ENCODE data around the gene SLC12A8.

SLC12A8 gene

GRCh38 chr3:125213946-125214542 lies 1.5 kb upstream of the SLC12A8 start:
- DNase-seq, result no peak

DNA sequence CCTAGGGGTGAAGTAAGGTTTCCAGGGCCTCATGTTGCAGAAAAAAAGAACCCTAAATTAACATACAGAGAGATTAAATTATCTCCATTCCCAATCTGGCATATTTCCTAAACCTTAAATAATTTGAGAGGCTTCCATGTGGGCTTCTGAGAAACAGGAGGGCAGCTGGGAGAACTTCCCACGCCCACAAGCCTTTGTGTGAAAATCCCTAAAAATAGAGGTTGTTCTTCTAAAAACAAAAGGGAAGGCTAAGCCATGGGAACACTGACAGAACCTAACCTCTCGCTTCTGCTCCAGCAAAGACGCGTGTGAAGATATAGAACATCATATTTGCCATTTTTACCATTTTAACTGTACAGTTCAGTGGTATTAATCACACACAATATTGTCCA lies 812 bp upstream of the SLC12A8 start:
- no peak for DNase-seq

DNA sequence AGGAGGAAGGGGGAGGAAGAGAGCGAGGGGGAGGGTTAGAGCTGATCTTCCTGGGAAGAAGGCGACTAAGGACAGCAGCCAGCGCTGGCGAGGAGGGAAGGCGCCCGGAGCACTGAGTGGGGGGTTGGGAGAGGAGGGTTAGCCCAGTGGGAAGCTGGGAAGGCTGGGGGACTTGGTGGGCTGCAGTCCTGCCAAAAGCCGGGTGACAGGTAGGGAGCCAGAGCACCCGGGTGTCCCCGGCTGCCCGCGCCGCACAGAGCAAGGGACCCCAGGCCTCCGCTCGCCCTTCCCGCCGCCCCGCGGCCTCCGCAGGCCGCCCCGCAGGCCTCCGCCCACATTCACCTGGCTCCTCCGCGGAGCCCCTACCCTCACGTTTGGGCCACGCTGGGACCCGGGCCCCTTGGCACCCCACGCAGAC lies 448 bp downstream of the SLC12A8 start:
- no peak for DNase-seq

GRCh38 chr3:125211523-125212090 lies 941 bp downstream of the SLC12A8 start:
- no peak for DNase-seq

DNA sequence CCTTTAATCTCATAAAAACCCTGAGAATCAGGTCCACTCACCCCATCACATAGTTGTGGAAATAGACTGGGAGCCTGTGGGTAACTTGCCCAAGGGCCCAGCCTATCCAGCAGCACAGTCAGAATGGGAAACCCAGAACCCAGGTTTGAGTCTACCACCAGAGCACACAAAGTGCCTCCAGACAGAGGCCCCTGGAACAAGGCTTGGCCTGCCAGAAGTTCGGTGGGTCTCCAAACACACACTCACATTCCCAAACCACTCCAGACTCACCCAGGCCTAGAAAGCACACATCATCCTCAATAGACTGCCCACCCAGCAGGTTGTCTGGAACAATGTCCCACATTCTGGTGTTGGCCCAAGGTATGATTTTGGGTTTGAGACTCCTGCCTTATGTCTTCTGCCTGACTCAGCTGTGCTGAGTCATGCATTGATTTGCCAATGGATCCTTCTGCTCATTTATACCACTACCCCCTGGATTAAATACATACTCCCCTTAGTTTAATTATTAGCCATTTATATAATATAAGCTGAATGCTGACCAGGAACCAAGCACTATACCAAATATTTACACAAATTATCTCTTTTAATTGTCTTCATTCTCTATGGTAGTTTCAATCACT lies 4.5 kb downstream of the SLC12A8 start:
- no peak for DNase-seq

DNA sequence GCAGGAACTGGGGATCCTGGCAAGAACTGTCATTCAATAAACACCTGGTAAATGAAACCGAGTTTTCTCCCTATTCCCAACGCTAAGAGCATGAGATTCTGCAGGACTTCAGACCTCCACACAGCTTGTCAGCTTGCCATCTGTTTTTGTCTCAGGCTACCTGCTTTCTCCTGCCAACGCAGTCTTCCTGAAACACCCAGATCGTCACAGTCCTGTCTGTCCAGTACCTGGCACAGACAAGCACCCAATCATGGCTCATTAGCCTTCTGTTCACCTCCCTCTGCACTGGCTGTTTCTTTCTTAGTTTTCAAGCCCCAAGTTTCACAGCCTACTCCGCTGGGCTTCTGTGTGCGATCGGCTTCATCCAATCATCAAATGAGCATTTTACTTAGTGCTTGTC lies 5.0 kb downstream of the SLC12A8 start:
- DNase-seq, result no peak

DNA sequence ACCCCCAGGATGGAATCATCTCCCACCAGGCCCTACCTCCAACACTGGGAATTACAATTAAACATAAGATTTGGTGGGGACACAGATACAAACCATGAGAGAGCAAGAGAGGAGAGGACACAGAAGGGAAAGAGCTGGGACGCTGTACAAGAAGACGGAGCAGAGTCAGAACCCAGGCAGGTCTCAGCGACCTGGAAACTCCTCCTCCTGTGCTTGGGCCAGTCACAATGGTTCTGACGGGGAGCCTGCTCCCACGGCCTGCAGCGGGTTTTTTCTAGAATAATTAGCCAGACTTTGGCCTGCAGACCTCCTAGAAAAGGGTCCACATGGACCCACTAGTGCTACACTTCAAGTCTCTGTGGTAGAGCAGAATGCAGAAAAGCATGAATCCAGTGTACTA lies 5.6 kb downstream of the SLC12A8 start:
- no peak for DNase-seq

DNA sequence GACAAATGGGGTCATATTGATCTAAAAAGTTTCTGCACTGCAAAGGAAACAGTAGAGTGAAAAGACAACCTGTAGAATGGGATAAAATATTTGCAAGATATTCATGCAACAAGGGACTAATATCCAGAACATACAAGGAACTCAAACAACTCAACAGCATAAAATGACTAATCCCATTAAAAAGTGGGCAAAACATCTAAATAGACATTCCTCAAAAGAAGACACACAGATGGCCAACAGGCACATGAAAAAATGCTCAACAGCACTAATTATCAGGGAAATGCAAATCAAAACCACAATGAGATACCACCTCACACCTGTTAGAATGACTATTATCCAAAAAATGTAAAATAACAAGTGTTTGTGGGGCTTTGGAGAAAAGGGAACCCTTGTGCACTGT lies 8.8 kb downstream of the SLC12A8 start:
- no peak for DNase-seq

DNA sequence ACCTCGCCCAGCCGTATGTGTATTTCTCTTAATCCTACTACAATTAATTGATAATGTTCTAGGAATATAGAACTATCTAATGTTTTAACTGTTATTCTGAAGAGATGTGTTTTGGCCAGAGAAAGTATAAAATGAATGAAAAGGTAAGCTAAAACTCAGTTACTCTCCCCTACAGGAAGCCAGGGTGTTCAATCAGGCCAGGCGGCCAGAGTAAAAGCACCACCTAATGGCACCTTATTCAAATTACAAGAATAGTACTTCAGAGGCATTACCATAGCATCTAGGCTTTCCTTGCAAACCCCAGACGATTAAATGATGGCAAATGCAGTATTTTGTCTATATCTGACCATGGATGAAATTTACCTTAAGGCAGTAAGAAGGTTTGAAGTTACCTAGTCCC lies 10.4 kb downstream of the SLC12A8 start:
- DNase-seq, result no peak

DNA sequence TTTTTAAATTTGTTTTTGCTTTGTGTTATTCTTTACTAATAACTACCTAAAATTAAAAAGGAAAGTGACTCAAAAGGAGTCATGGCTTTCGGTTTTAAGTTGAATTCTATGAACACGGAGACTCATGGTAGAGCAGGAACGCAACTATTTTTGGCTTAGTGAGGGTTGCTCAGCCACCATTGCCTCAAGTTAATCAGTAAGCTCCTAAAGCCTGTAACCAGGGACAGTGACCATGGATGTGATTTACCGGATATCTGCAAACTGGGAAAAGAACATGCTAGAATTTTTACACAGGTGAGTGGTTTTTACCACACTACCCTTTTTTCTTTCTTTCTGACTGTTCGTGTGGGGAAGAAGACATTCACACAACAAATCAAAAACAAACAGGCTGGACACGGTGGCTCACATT lies 11.8 kb downstream of the SLC12A8 start:
- no peak for DNase-seq

DNA sequence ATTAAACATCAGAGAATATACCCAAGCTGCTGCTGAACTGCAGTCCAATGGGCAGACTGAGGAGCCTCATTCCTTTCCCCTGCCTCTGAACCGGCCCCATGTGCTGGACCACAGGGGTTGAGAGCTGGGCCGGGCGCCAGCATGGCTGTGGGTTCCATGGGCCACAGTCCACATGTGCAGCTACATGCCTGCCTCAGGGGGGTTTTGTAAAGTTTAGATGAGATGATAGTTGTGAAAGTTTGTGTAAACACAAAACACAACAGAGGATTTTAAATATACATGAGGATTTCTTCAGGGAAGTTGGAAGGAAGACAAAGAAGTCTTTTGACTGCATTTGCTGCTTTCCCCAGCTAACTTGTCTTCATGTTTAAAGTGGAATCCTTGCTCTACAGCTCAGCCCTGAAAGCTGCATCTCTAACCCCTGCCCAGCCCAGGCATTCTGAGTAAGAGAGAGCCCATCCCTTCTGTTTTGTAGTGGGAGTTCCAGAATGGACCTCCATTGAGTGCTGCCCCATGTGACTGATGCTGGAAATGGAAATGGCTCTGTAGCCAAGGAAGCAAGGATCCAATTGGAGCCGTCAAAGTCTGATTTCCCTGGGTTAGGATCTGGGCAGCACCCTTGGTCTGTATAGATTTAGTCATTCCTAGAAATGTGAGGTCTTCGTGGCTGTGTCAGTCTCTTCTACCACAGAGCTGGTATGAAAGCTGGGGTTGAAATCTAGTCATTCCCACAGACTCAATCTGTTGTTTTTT lies 17.5 kb downstream of the SLC12A8 start:
- DNase-seq, result no peak

DNA sequence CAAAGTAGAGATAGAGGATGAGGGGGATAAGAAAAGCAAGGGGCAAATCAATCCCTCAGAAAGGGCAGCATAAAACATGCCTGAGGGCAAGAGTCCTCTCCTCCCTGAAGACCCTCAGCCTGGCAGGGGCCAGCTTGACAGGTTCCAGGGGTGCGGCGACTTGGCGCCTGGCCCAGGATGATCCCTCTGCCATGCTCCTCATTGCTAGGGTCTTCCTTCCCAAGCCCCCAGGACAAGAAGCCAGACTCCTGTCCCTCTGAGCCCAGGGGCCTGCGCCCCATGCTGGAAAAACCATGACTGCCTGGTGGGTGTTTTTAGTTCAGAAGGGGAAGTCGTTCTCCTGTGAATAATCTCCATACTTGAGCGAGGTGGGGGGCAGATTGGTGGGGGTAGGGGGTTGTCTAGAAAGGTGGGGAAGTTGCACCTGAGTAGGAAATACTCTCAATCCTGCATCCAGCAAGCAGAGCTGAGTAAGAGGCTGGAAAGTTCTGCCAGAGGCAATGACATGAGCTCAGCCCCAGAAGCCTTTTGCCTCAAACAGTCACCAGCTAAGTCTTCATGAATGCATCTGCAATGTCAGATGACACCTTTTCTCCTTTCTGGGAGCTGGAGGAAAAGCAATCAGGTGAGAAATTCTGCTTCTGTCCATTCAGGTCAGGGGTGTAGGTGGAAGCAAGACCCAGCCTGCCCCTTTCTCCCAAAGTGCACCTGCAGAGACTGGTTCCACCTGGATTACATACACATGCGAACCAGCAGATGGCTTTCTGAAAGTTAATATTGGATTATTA lies 18.3 kb downstream of the SLC12A8 start:
- DNase-seq, result no peak

GRCh38 chr3:125192190-125193035 lies 20.1 kb downstream of the SLC12A8 start:
- no peak for DNase-seq

DNA sequence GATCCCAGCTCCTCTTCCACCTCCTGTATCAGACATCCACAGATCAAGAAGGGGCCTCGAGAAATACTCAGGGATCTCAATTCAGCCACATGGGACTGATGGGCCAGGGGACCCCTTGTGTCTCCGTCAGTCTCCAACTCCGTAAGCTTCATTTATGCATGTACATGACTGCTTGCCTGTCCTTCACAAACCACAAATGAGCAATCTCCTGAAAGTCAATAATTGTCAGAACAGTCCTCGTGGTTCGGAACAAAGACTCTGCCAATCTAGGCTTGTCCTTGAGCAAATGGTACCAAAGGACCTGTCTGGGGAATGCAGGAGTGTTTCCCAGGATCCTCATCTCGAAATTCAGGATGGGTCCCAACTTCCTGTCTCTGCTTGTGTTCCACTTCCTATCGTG lies 20.8 kb downstream of the SLC12A8 start:
- DNase-seq, result no peak

- DNase-seq, result no peak
Observed at GRCh38 chr3:125191256-125191655, 21.3 kb downstream of the SLC12A8 start.

GRCh38 chr3:125190786-125191185 lies 21.8 kb downstream of the SLC12A8 start:
- no peak for DNase-seq

DNA sequence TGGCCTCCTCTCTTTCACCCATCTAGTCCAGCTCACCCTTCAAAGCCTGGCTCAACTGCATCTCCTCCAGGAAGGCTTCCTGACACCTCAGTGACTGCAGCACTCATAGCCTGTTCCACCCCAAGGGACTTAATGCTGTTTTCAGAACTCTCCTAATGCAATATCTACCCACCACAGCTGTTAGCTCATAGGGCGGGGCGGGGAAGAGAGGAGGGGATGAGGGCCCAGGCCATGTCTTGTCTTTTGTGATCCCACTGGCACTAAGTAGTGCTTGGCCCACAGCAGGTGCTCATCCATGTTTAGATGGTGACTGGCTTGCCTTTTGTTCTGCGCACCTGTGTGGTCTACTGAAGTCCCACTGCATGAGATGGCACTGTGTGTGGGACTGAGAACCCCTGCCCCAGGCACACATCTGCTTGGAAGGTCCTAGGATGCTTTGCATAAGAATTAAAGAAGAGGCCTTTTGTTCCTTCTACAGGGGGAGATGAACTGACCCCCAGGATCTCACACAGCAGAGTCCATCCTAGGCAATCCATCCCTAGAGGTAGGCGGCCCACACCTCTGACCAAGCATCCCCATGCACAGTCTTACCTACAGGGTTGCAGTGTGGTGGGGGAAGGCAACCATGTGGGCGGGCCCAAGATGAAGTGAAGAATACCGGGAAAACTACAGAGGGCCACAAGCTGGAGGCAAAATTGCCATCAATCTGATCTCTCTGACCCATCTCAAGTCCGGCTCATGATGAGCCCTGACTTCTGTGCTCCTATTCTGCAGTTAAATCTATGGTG lies 23.0 kb downstream of the SLC12A8 start:
- no peak for DNase-seq

- DNase-seq, result no peak
Observed at GRCh38 chr3:125188955-125189354, 23.6 kb downstream of the SLC12A8 start.

DNA sequence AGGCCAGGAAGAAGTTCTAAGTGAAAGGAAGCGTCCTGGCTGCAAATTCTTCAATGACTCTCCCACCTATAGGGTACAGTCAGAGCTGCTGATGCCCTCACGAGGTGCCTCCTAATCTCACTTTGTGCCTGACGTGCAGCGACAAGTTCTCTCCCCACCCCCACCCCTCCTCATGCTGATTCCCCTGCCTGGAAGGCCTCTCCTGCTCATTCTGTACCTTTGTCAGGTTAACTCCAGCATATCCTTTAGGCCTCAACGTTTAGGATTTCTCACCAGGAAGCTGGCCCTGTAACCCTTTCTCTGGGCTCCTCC lies 25.0 kb downstream of the SLC12A8 start:
- no peak for DNase-seq

DNA sequence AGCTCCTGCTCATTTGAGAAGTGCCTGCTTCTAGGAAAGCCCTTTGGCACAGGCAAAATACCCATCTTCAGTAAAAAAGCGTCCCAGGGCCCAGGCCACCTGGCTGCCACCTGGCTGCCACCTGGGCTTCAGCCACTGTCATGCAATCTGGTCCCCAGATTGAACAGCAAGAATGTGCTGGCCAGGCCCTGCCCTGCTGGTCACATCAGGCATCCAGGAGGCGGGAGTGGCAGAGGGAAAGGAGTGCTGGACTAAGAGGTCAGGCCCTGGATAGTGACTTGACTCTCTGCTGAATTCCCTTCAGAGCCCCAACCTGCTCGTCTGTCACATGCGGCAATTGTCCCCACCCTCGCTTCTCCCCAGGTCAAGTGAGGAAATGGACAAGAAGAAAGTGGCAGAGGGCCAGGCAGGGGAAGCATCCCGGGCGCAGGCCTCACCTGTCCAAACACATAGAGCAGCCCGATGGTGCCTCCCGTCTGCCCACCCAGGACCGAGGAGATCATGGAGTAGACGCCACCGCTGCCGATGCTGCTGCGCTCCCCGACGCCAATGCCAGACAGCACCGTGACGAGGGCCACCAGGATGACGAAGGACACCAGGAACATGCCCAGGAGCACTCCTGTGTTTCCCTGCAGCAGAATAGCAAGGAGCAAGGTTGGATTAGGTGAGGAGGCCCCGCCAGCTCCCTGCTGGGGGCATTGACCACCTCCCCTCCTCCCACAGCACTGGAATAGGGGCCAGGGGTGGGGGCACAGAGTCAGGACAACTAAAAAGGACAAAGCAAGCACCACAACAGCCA lies 25.5 kb downstream of the SLC12A8 start:
- no peak for DNase-seq

Data from GOT3 (cell line).